AG04450 (cell line): ENCODE data around the gene KDM2B. TPM values are rescaled to one million over a fixed set of nuclear protein-coding genes. Genes with fewer than 3 reads are reported as not detected.

Experiments used
- CTCF ChIA-PET: fragments of 300-600, 350-600 bp; formaldehyde crosslinking; extraction: SDS; loops from one replicate; lab custom pipeline; 2022; ENCODE audit warnings: antibody characterized with exemption, inconsistent platforms; lab: Charles Lee
- POLR2A ChIA-PET: fragments of 350-600 bp; formaldehyde crosslinking; extraction: SDS; loops from one replicate; lab custom pipeline; 2021; ENCODE audit warnings: antibody characterized with exemption, inconsistent platforms; lab: Yijun Ruan, JAX
- DNase-seq: peaks from one replicate; pipeline ENCODE4 v3.0.0-alpha.2; 2011; ENCODE audit warnings: low read depth, low spot score
- H3K27ac ChIP-seq: one replicate; pipeline ENCODE4 v1.5.1; 2012; ENCODE audit warnings: low read depth, low read length, control low read depth
- H3K27me3 ChIP-seq: one replicate; pipeline ENCODE4 v1.6.0; 2012; ENCODE audit warnings: low read length; ENCODE audit not compliant: control insufficient read depth, insufficient read depth
- H3K4me3 ChIP-seq: 2 replicates; pipeline ENCODE4 v1.5.1; 2011; ENCODE audit warnings: mild to moderate bottlenecking, low read depth, low read length, control low read depth
- H3K9me3 ChIP-seq: 2 replicates; pipeline ENCODE4 v1.5.1; 2012; ENCODE audit warnings: low read length; ENCODE audit not compliant: control insufficient read depth, insufficient read depth
- CTCF ChIP-seq: IDR thresholded peaks from 2 replicates; pipeline ENCODE4 v1.5.1; 2011; ENCODE audit warnings: low read depth, low read length, control low read depth, inconsistent platforms
- polyA plus RNA-seq: library from polyadenylated mRNA; depleted of rRNA; stranded (reverse); fragments of >200 nt; gene quantifications from 2 replicates; pipeline ENCODE4 v1.2.3, GENCODE V29; 2011

The KDM2B gene
- polyA plus RNA-seq, 1 experiment: 12.9 TPM

GRCh38 chr12:121534495-121535148, 46.2 kb downstream of the KDM2B start:
- ChIA-PET CTCF (interaction anchor here (0.6 kb wide), 1 partner anchor 10 kb away, joined by 6 read pairs; no protein-coding TSS in a partner anchor), POLR2A (no interaction called here)
- DNase-seq: no peak
- no peak for TF ChIP-seq CTCF
- Histone ChIP-seq H3K27me3 (no peaks in the 10 kb centered on the region), H3K9me3 (no peaks in the 10 kb centered on the region), H3K27ac (no peak overlapping the region), H3K4me3 (no peak overlapping the region)

GRCh38 chr12:121533394-121534090, 47.3 kb downstream of the KDM2B start:
- peak overlapping the region; percentile 53 for H3K27ac ChIP-seq
- no peak for TF ChIP-seq CTCF
- CTCF ChIA-PET: interaction anchor here (0.5 kb wide), 1 partner anchor 49 kb away, joined by 4 read pairs; no protein-coding TSS in a partner anchor
- H3K9me3 ChIP-seq: no peaks in the 10 kb centered on the region
- H3K27me3 ChIP-seq: no peaks in the 10 kb centered on the region
- no peak for DNase-seq
- no peak overlapping the region for H3K4me3 ChIP-seq
- POLR2A ChIA-PET: interaction anchor here (0.7 kb wide), 1 partner anchor 93 kb away, joined by 3 read pairs; no protein-coding TSS in a partner anchor

- Histone ChIP-seq H3K9me3 (no peaks in the 10 kb centered on the region), H3K27ac (peak overlapping the region; percentile 78), H3K4me3 (no peak overlapping the region), H3K27me3 (no peaks in the 10 kb centered on the region)
- CTCF ChIA-PET: no interaction called here
- POLR2A ChIA-PET: interaction anchor here (0.7 kb wide), 1 partner anchor 94 kb away, joined by 3 read pairs; no protein-coding TSS in a partner anchor
- no peak for TF ChIP-seq CTCF
- peak; percentile 56 for DNase-seq
Observed at GRCh38 chr12:121532503-121533393, 48.1 kb downstream of the KDM2B start.

- no peak for TF ChIP-seq CTCF
- H3K4me3 ChIP-seq: no peak overlapping the region
- DNase-seq: no peak
- ChIA-PET POLR2A (no interaction called here), CTCF (interaction anchor here (0.7 to 1.3 kb wide), 2 partner anchors 53 to 151 kb away, joined by 3 read pairs; no protein-coding TSS in a partner anchor)
- no peak overlapping the region for H3K27ac ChIP-seq
- no peaks in the 10 kb centered on the region for H3K27me3 ChIP-seq
- H3K9me3 ChIP-seq: no peaks in the 10 kb centered on the region
Observed at GRCh38 chr12:121531356-121531750, 49.5 kb downstream of the KDM2B start.
